ENCODE data around the gene PRPSAP1. TPM values are rescaled to one million over a fixed set of nuclear protein-coding genes. Genes with fewer than 3 reads are reported as not detected.
A peak's percentile ranks its signal among the peaks of the same experiment; 100 is the strongest.

Gene PRPSAP1
- total and polyA plus RNA-seq, 2 of the 8 experiments (the other 6 are each of a cell fraction or from before 2014, with no cell fraction given) = 32.0 to 54.2 TPM

GRCh38 chr17:76271669-76272540 is 81.8 kb downstream of the PRPSAP1 start (continued):
- TF ChIP-seq CTCF (IDR thresholded peaks at IDR 0.05; ENCODE audit: control extremely low read depth in 1 of 3, insufficient read depth in 1 of 3, low read depth in 1 of 3, low read length in 3 of 3) = peak in 2 of 3 experiments; percentile 4 to 23; a peak in 1 of 4 replicates
- TF ChIP-seq ATF3 (IDR thresholded peaks at IDR 0.05; ENCODE audit: insufficient read depth, low read depth, low read length) = no peak
- TF ChIP-seq MAX (IDR thresholded peaks at IDR 0.05) = peak; percentile 64
